ENCODE data around the gene UBAC1. TPM values are rescaled to one million over a fixed set of nuclear protein-coding genes. Genes with fewer than 3 reads are reported as not detected.
A peak's percentile ranks its signal among the peaks of the same experiment; 100 is the strongest.

The UBAC1 gene
- total and polyA plus RNA-seq, 9 of the 15 experiments (the other 6 are each of a cell fraction or from before 2014, with no cell fraction given) = 94.0 to 399 (median 228) TPM

GRCh38 chr9:135939351-135940265, 21.6 kb downstream of the UBAC1 start (continued):
- peak; percentile 33; the same call in 1 of the 2 replicates for TF ChIP-seq NR2C2 (CRISPR knock-in tag; IDR thresholded peaks at IDR 0.05)
- TF ChIP-seq NR2C2 (tag; IDR thresholded peaks at IDR 0.05) = no peak
- TF ChIP-seq GABPB1 (CRISPR knock-in tag; IDR thresholded peaks at IDR 0.05) = peak; percentile 47; the same call in 1 of the 2 replicates
- peak; percentile 50 for TF ChIP-seq POLR2A (conservative IDR thresholded peaks at IDR 0.05)
- TF ChIP-seq KLF10 (CRISPR knock-in tag; IDR thresholded peaks at IDR 0.05) = no peak
- no peak for TF ChIP-seq NBN (IDR thresholded peaks at IDR 0.05; ENCODE audit: low read depth)
- peak; percentile 86; the same call in 1 of the 2 replicates for TF ChIP-seq ZBTB43 (CRISPR knock-in tag; IDR thresholded peaks at IDR 0.05)
- no peak for TF ChIP-seq KLF6 (CRISPR knock-in tag; IDR thresholded peaks at IDR 0.05; ENCODE audit: borderline replicate concordance)
- peak; percentile 100 for TF ChIP-seq CBFB (CRISPR knock-in tag; IDR thresholded peaks at IDR 0.05)
- no peak for TF ChIP-seq MXD1 (CRISPR knock-in tag; IDR thresholded peaks at IDR 0.05; ENCODE audit: borderline replicate concordance, poor library complexity, severe bottlenecking)
- TF ChIP-seq DNMT1 (IDR thresholded peaks at IDR 0.05) = no peak
- TF ChIP-seq ZFP91 (CRISPR knock-in tag; IDR thresholded peaks at IDR 0.05) = 0 out of 2 replicates have a peak, but pooled peaks have one; percentile 32
- TF ChIP-seq HNRNPUL1 (IDR thresholded peaks at IDR 0.05; ENCODE audit: low read length) = no peak
- TF ChIP-seq RERE (CRISPR knock-in tag; IDR thresholded peaks at IDR 0.05; ENCODE audit: borderline replicate concordance) = 0 out of 2 replicates have a peak, but pooled peaks have one; percentile 55
- TF ChIP-seq ZNF274 (IDR thresholded peaks at IDR 0.05; ENCODE audit: borderline replicate concordance, low read depth, low read length) = no peak
- TF ChIP-seq SUPT5H (IDR thresholded peaks at IDR 0.05) = peak; percentile 48; the same call in 1 of the 2 replicates
- TF ChIP-seq SAFB2 (IDR thresholded peaks at IDR 0.05; ENCODE audit: borderline replicate concordance, low read depth, low read length, severe bottlenecking) = no peak
- TF ChIP-seq GTF2F1 (IDR thresholded peaks at IDR 0.05; ENCODE audit: low read depth, low read length) = no peak
